Measurements from ENCODE around the gene MBTPS1. TPM values are rescaled to one million over a fixed set of nuclear protein-coding genes. Genes with fewer than 3 reads are reported as not detected.

MBTPS1 gene
- total RNA-seq, 4 donors from 2014 or later, result 70.0 to 116 (median 86.5) TPM

GRCh38 chr16:84159007-84159406 lies 42.3 kb upstream of the MBTPS1 start:
- peaks cover 15% of the 10 kb centered on the region for H3K27me3 ChIP-seq
- H3K4me3 ChIP-seq, result no peak overlapping the region
- H3K4me1 ChIP-seq, result no peaks in the 10 kb centered on the region
- no peak for DNase-seq (ENCODE audit: low spot score in 2 of 2)
- TF ChIP-seq POLR2AphosphoS5 (IDR thresholded peaks at IDR 0.05) (no peak), CTCF (IDR thresholded peaks at IDR 0.05) (no peak), EP300 (IDR thresholded peaks at IDR 0.05) (no peak), POLR2A (IDR thresholded peaks at IDR 0.05) (no peak)
- no peak overlapping the region for H3K27ac ChIP-seq
- H3K9me3 ChIP-seq, result no peaks in the 10 kb centered on the region
- H3K36me3 ChIP-seq, result no peaks in the 10 kb centered on the region
- 36% methylated on average over 9 of the region's 9 CpGs for WGBS

GRCh38 chr16:84156342-84156784 lies 39.6 kb upstream of the MBTPS1 start:
- TF ChIP-seq EP300 (IDR thresholded peaks at IDR 0.05), result no peak
- no peak for TF ChIP-seq POLR2AphosphoS5 (IDR thresholded peaks at IDR 0.05)
- TF ChIP-seq CTCF (IDR thresholded peaks at IDR 0.05), result no peak
- TF ChIP-seq POLR2A (IDR thresholded peaks at IDR 0.05), result no peak
- H3K27me3 ChIP-seq, result peaks cover 14% of the 10 kb centered on the region
- WGBS, result 26% methylated on average over 5 of the region's 5 CpGs
- H3K36me3 ChIP-seq, result no peaks in the 10 kb centered on the region
- no peaks in the 10 kb centered on the region for H3K9me3 ChIP-seq
- no peak for DNase-seq (ENCODE audit: low spot score in 2 of 2)
- no peak overlapping the region for H3K4me3 ChIP-seq
- no peak overlapping the region for H3K27ac ChIP-seq
- H3K4me1 ChIP-seq, result no peaks in the 10 kb centered on the region

GRCh38 chr16:84155771-84156170 lies 39.0 kb upstream of the MBTPS1 start:
- no peak for DNase-seq (ENCODE audit: low spot score in 2 of 2)
- Histone ChIP-seq H3K4me1 (no peaks in the 10 kb centered on the region), H3K9me3 (no peaks in the 10 kb centered on the region), H3K27ac (no peak overlapping the region), H3K36me3 (no peaks in the 10 kb centered on the region), H3K27me3 (peaks cover 8% of the 10 kb centered on the region), H3K4me3 (no peak overlapping the region)
- WGBS, result 91% methylated on average over 6 of the region's 6 CpGs
- no peak for TF ChIP-seq POLR2AphosphoS5 (IDR thresholded peaks at IDR 0.05)
- no peak for TF ChIP-seq POLR2A (IDR thresholded peaks at IDR 0.05)
- TF ChIP-seq EP300 (IDR thresholded peaks at IDR 0.05), result no peak
- no peak for TF ChIP-seq CTCF (IDR thresholded peaks at IDR 0.05)

GRCh38 chr16:84155226-84155625 lies 38.5 kb upstream of the MBTPS1 start:
- H3K36me3 ChIP-seq, result no peaks in the 10 kb centered on the region
- no peak for DNase-seq (ENCODE audit: low spot score in 2 of 2)
- H3K27ac ChIP-seq, result no peak overlapping the region
- no peaks in the 10 kb centered on the region for H3K4me1 ChIP-seq
- 96% methylated on average over 4 of the region's 4 CpGs for WGBS
- no peak overlapping the region for H3K4me3 ChIP-seq
- H3K27me3 ChIP-seq, result peaks cover 8% of the 10 kb centered on the region
- no peak for TF ChIP-seq POLR2AphosphoS5 (IDR thresholded peaks at IDR 0.05)
- TF ChIP-seq POLR2A (IDR thresholded peaks at IDR 0.05), result no peak
- TF ChIP-seq EP300 (IDR thresholded peaks at IDR 0.05), result no peak
- TF ChIP-seq CTCF (IDR thresholded peaks at IDR 0.05), result no peak
- no peaks in the 10 kb centered on the region for H3K9me3 ChIP-seq

- H3K4me1 ChIP-seq, result no peaks in the 10 kb centered on the region
- no peaks in the 10 kb centered on the region for H3K9me3 ChIP-seq
- TF ChIP-seq POLR2A (IDR thresholded peaks at IDR 0.05), result no peak
- TF ChIP-seq POLR2AphosphoS5 (IDR thresholded peaks at IDR 0.05), result no peak
- no peak for TF ChIP-seq CTCF (IDR thresholded peaks at IDR 0.05)
- TF ChIP-seq EP300 (IDR thresholded peaks at IDR 0.05), result no peak
- H3K4me3 ChIP-seq, result no peak overlapping the region
- 59% methylated on average over 8 of the region's 8 CpGs for WGBS
- no peak for DNase-seq (ENCODE audit: low spot score in 2 of 2)
- no peak overlapping the region for H3K27ac ChIP-seq
- no peaks in the 10 kb centered on the region for H3K36me3 ChIP-seq
- peaks cover 4% of the 10 kb centered on the region for H3K27me3 ChIP-seq
These were observed 37.0 kb upstream of the MBTPS1 start for GRCh38 chr16:84153660-84154214.

Measured in suprapubic skin (tissue), 4 donors.